ENCODE data around the gene MEAK7. TPM values are rescaled to one million over a fixed set of nuclear protein-coding genes. Genes with fewer than 3 reads are reported as not detected.
A peak's percentile ranks its signal among the peaks of the same experiment; 100 is the strongest.

The MEAK7 gene
- polyA plus RNA-seq, 3 donors: 16.9 to 20.6 (median 18.9) TPM

DNA sequence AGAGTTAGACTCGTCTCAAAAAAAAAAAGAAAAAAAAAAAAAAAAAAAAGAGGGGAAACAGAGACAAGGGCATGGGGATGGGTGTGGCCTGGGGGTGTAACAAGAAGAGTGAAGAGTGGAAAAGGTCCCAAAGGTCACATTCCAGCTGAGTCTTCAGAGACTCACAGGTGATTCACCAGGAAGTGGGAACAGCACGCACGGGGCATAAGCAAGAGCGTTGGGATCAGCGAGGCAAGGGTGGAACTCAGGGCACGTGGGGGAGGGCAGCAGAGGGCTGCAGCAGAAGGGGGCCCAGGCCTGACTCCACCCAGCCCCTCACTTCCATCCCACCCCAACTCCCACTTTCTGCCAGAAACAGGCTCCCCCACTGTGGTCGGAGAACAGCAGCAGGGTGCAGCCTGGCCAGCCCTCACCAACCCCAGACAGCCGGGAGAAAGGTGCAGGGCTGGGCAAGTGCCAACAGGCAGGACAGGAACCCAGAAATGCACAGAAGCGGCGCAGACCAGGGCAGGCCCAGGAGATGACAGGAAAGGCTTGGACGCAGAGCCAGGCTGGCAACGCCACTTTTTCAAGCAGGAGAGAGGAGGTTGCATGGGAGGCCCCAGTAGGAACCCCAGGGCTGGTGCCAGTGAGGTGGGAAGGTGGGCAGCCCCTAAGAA, 3.3 kb downstream of the MEAK7 start:
- no peak for DNase-seq (ENCODE audit: extremely low read depth in 1 of 11, low read depth in 9 of 11, low spot score in 4 of 11)

DNA sequence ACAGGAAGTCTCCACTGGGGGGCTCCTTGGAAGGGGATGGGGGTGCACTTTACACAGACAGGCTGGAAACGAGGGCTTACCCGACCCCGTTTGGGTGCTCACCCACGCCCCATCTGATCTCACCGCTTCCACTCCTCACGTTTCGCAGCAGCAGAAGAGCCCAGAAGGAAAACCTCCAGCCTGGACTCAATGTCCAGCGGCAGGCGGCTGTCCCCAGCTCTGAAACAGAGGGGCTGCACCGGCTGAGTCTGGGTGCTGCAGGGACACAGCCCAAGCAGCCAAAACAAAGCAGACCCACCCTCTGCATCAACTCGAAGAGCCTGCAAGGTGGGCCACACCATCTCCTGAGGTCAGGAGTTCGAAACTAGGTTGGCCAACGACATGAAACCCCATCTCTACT, 3.9 kb downstream of the MEAK7 start:
- DNase-seq (ENCODE audit: extremely low read depth in 1 of 11, low read depth in 9 of 11, low spot score in 4 of 11): no peak

DNA sequence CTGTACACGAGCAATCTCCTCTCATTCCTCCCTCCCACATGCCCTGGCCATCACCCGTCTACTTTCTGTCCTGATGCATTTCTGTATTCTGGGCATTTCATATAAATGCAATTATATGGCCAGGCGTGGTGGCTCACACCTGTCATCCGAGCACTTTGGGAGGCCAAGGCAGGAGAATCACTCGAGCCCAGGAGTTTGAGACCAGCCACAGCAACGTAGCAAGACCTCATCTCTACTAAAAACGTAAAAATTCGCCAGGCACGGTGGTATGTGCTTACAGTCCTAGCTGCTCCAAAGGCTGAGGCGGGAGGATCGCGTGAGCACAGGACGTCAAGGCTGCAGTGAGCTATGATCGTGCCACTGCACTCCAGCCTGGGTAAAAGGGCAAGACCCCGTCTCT, 4.8 kb downstream of the MEAK7 start:
- no peak for DNase-seq (ENCODE audit: extremely low read depth in 1 of 11, low read depth in 9 of 11, low spot score in 4 of 11)

DNA sequence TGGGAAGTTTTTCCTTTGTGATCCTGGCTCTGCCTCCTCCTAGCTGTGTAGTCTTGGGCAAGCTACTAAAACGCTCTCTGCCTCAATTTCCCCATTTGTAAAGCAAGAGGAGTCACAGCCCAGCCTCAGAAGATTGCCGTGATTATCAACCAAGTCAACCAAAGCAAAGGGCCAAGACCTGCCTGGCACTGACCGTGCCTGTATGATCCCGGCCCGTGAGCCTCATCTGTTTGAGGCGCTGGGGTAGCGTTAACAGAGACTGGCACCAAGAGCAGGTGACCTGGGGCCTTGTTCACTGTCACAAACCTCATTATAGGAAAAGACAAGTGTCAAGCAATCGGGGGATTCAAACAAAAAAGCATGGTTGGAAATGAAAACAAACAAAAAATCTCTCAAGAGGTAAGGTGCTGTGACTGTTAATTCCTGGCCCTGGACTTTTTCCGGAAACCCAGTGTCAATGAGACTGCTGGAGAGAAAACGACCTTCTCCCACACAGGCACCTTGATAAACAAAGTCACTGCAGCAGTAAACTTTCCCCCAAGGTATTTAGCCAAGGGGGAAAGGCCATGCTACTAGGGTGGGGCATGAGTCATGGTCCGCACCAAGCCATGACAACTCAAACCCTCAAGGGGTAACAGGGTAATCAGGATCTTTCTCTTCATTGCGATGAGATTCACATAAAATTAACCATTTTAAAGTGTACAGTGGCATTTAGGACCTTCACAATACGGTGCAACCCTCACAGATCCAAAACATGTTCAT, 5.4 kb downstream of the MEAK7 start:
- no peak for DNase-seq (ENCODE audit: extremely low read depth in 1 of 11, low read depth in 9 of 11, low spot score in 4 of 11)

DNA sequence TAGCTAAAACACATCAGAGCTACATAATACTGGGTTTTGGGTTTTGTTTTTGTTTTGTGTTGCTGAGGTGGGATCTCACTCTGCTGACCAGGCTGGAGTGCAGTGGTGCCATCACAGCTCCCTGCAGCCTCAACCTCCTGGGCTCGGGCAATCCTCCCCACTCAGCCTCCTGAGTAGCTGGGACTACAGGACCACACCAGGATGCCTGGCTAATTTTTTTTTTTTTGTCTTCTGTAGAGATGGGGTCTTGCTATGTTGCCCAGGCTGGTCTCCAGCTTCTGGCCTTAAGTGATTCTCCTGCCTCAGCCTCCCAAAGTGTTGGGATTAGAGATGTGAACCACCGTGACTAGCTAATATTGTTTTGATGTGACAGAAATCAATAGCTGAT, 6.2 kb downstream of the MEAK7 start:
- no peak for DNase-seq (ENCODE audit: extremely low read depth in 1 of 11, low read depth in 9 of 11, low spot score in 4 of 11)

DNA sequence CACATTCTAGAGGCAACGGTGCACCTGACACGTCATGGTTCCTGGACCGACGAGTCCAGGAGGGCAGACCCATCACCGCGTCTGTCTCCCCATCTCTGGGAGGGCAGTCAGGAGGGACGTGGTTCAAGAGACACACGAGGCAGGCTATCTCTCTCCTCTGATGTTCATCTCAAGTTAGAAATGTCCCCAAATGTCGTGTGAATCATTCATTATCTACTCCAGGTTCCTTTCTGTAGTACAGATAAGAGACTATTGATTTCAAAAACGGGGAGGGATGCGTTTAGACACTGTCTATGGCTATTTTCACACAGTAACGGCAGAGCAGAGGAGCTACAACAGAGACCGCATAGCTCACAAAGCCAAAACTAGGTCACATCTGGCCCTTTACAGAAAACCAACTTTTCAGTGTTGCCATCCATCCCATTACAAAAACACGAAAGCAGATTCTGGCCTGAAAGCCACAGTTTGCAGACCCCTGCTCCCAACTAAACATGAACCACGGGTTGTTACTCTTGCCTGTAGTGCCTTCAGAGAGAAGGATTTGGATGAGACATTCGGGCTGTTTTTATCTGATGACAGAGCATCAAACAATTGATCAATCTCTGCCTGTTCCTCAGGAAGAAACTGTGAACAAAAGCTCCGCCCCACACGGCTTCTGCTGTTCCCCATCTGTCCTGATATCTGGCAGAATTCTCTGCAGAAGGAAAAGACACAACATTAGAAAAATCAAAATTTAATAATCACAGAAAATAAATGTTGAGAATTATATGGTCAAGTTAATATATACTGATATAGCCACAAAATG, 6.8 kb downstream of the MEAK7 start:
- DNase-seq (ENCODE audit: extremely low read depth in 1 of 11, low read depth in 9 of 11, low spot score in 4 of 11): no peak

DNA sequence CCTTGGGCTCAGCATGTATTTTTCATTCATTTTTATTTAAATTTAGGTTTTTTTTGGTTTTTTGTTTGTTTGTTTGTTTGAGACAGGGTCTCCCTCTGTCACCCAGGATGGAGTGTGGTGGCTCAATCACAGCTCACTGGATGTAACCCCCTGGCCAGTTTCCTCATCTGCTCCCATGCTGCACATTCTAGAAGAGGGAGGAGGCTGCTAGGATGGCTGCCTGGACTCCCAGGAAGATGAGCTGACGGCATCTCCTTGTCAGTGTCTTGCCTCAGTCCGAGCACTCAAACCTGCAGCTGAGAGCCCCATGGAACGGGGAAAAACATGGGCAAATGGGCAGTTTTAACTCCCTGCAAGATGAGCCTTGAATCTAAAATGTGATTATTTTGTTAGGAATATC, 7.5 kb downstream of the MEAK7 start:
- no peak for DNase-seq (ENCODE audit: extremely low read depth in 1 of 11, low read depth in 9 of 11, low spot score in 4 of 11)

DNA sequence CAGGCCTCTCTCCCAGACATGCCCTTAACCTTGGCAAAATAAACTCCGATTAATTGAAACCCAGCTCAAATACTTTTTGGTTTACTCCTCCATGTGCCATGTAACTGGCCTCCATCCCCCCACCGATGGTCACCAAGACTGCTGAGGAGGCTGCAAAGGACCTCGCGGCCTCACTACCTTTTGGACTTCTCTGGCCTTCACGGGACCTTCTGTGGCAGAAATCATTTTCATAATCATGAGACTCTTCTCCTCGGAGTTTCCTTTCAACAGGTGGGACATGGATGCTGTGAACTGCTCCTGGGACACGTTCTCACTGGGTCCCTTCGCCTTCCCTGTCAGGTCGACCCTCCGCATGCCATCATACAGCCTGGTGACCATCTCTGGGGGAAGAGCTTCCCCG, 9.0 kb downstream of the MEAK7 start:
- no peak for DNase-seq (ENCODE audit: extremely low read depth in 1 of 11, low read depth in 9 of 11, low spot score in 4 of 11)

DNA sequence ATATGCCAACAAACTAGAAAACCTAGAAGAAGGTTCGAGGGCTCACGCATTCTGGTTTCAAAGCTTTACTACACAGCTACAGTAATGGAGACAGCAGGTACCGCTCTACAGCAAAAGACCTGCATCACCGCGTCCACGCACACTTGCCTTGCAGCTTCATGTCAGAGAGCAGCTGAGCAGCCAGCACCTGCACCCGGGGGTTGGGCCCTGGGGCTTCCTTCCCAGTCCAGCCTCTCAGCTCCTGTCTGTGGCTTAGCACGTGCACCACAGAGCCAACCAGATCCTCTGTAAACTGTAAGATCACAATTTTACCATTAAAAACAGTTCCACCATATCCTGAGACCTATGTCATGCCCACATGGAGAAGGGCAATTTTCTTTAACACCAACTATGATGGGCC, 15.3 kb downstream of the MEAK7 start:
- DNase-seq (ENCODE audit: extremely low read depth in 1 of 11, low read depth in 9 of 11, low spot score in 4 of 11): no peak

DNA sequence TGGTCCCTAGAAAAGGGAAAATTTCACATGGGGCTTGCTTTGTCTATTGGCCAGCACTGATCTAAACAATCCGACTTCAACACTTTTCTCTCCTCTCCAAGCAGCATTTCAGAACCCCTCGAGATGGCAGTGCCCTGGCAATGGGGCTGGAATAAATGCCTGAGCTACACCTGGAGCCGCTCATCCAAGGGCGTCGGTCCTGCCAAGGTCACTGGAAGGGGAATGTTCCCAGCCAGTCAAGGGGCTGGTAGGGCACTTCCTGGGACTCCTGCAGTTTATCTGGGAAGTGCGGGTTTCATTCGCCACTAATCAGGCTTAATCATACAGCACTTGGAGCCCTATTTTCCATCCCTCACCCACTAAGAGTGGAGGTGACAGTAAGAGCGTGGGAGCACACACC, 17.1 kb downstream of the MEAK7 start:
- no peak for DNase-seq (ENCODE audit: extremely low read depth in 1 of 11, low read depth in 9 of 11, low spot score in 4 of 11)

DNA sequence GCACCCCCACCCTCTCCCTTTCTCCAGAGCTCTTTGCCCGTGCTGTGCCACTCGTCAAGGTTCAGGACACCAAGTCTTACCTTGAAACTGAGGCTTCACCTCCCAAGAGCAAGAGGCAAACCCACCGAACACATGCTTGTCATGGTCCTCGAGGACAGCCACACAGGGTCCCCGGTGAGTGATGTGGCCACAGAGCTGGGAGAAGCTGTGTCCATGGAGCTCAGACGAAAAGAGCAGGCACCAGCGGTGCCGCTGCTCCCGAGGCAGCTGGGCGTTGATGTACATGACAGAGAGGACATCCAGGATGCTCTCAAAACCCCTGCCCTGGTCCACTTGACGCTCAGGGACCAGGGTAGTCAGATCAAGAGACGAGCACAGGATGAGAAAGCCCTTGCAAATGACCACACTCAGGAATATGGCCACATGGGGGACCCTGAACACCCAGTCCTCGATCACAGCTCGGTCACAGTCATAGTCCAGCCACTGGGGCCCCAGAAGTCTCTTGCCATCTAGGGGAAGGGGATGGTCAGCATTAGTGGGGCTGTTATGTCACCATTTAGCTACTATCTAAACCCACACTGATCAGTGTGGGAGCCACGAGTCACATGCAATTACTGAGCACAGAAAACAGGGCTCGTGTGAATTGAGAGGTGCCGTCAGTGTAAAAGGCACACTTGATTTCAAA, 17.8 kb downstream of the MEAK7 start:
- no peak for DNase-seq (ENCODE audit: extremely low read depth in 1 of 11, low read depth in 9 of 11, low spot score in 4 of 11)

DNA sequence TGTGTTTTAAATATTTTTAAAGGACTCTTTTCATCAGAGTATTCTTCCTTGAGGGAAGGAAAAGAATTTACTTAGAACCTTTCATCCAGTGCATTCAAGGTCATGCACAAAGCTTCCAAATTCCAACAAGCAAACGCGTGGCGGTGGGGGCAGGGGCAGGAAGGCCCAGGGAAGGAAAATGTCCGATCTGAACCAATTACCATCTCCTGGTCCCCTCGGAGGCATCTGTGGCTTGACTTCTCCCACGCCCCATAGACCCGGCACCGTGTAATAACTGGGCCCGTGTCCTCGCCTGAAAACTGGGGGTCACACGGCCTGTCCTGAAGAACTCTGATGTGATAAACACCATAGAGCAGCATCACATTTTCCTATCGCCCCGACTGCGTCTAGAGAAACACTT, 18.3 kb downstream of the MEAK7 start:
- no peak for DNase-seq (ENCODE audit: extremely low read depth in 1 of 11, low read depth in 9 of 11, low spot score in 4 of 11)

DNA sequence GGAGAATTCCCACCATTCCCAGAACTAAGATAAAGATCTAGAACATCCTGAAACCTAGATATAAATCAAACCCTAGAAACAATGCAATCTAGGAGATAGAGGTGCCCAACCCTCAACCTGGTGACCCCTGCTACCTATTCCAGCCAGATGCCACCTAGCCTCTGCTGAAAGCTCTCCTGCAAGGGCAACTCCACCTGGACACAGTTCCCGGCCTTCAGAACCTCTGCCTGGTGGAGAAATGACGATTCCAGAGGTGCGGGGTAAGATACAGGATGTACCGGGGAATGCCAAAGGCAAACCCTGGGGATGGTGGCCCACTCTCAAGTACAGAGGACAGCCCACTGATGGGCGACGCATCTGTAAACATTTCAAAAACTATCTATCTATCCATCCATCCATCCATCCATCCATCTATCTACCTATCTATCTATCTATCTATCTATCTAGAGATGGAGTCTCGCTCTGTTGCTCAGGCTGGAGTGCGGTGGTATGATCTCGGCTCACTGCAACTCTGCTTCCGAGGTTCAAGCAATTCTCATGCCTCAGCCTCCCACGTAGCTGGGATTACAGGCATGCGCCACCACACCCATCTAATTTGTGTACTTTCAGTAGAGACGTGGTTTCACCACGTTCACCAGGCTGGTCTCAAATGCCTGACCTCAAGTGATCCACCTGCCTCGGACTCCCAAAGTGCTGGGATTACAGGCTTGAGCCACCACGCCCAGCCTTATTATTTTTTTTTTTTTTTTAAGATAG, 19.0 kb downstream of the MEAK7 start:
- no peak for DNase-seq (ENCODE audit: extremely low read depth in 1 of 11, low read depth in 9 of 11, low spot score in 4 of 11)

DNA sequence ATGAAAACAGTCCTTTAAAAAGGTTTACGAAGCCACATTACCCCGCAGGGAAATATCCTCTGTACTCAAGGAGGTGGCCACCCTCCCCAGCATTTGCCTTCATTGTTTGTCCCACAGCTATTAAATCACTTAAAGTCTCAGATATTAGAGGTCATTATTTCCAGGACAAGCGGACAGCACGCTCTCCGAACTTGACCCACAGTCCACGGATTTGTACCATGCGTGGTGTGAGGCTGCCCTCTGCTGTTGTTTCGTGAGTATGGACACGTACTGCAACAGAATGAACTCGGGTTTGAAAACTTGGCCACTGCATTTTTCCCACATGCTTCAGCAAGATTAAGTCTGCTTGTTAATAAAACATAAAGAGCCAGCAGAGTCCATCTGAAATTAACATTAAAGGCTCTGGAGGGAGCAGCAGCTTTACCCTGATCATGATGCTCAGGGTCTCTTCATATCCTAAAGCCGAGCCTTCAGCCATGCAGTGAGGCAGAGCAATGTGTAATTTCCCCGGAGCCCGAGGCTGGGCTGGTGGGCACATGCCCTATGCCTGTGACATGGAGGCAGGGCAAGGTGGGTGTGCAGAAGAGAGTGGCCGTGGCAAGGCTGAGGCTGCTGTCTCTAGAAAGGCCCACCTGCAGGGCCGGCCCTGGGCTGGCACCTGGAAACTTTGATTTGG, 19.7 kb downstream of the MEAK7 start:
- DNase-seq (ENCODE audit: extremely low read depth in 1 of 11, low read depth in 9 of 11, low spot score in 4 of 11): peak in 7 of 11 donors; percentile 32 to 65 (median 58)

DNA sequence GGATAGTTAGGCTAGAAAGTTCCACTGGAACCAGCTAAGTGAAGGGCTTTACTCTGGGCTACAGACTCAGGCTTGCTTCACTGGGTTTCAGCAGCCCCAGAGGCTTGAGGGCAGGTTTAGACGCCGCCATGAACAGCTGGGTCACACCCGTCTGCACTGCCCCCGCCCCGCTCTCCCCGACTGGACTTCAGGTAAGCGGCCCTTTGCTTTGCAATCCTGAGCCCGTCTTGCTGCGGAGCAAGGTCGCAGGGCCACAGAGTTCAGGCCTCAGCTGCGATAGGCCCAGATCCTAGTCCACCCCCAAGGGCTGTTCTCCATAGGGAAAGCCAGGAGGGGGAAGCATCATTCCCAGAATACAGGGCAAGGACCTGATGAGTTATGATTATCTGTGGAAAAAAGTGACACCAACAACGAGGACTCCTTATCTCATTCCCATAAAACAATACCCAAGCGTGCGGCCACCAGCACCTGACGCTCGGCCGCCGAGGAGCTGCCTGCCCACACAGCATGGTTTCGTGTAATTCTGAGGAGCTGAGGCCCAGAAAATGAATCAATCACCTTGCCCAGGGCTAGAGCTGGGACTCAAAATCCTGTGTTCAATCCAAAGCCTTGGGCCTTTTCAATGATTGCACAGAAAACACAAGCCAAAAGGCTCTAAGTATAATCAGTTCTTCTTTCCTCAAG, 20.4 kb downstream of the MEAK7 start:
- no peak for DNase-seq (ENCODE audit: extremely low read depth in 1 of 11, low read depth in 9 of 11, low spot score in 4 of 11)

DNA sequence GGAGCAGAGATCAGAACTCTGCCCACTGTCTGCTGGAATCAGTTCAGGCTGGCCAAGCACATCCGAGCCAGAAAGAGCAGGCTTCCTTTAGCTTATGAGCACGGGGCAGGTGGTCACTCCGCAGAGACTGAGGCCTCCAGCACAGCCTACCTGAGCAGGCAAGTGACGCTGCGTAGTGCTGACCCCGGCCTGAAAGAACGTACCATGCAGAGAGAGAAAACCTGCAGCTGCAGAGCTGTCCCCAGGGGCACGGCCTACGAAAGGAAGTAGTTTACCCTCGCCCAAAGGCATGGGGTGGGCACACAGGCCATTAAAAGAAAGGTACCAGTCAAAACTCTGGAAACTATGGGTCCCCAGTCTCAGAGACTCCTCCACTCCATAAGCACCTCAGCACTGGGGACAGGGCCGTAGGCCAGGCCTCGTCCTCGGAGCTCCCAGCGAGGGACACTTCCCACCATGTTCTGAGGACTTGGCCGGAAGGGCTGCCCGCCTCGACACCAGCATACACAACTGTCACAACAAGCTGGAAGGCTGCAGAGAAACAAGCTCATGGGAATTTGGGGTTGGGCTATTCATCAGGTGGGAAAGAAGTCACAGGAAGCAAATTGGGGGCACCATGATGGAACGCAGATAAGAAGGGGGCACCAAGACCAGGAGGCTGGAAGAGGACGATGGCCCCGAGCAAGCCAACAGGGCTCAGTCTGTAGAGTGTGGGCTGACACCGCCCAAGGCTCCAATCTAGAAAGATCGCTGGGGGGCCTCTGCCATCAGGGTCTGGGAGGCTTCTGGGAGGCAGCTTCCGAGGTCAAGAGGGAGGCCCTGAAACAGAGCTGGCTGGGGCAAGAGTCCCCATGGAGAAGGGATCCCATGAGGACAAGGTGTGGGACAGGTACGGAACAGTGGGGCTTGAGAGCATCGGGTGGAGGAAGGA, 21.2 kb downstream of the MEAK7 start:
- no peak for DNase-seq (ENCODE audit: extremely low read depth in 1 of 11, low read depth in 9 of 11, low spot score in 4 of 11)

Data from renal cortex interstitium (tissue), 11 donors.